Stimulated activated CD8-positive, alpha-beta memory T cell treated with anti-CD3 and anti-CD28 coated beads, Interleukin-2, amount 100 ng/mL, for 1 hour (primary cell): ENCODE data around the gene C1QTNF1.
"Not testable (repeated sequence)": the region's sequence is repeated elsewhere in the genome, so short reads cannot be mapped to it uniquely, and the experiment has no call there.

Experiments used
- DNase-seq, 2 donors: peaks; one replicate each; pipeline ENCODE4 v3.0.0-alpha.2; 2020; ENCODE audit warnings: low read depth in 2 of 2

C1QTNF1 gene

GRCh38 chr17:79053251-79053925, 29.4 kb downstream of the C1QTNF1 start:
- no peak for DNase-seq

- DNase-seq: no peak
These were observed 30.4 kb downstream of the C1QTNF1 start for GRCh38 chr17:79054200-79054960.

- DNase-seq: no peak
These were observed 31.2 kb downstream of the C1QTNF1 start for GRCh38 chr17:79055197-79055596.

GRCh38 chr17:79057737-79058385, 33.9 kb downstream of the C1QTNF1 start:
- DNase-seq: no peak

GRCh38 chr17:79062691-79063090, 38.7 kb downstream of the C1QTNF1 start:
- DNase-seq: no peak

- no peak for DNase-seq
These were observed 40.1 kb downstream of the C1QTNF1 start for GRCh38 chr17:79064026-79064425.

GRCh38 chr17:79065105-79065670, 41.2 kb downstream of the C1QTNF1 start:
- DNase-seq: peak in 1 of 2 donors; percentile 20

GRCh38 chr17:79066963-79067362, 43.0 kb downstream of the C1QTNF1 start:
- DNase-seq: no peak

GRCh38 chr17:79070266-79070880, 46.4 kb downstream of the C1QTNF1 start:
- DNase-seq: no peak

GRCh38 chr17:79071161-79071740, 47.3 kb downstream of the C1QTNF1 start:
- no peak for DNase-seq

GRCh38 chr17:79072544-79072943, 48.6 kb downstream of the C1QTNF1 start:
- no peak for DNase-seq

GRCh38 chr17:79073016-79073705, 49.2 kb downstream of the C1QTNF1 start:
- no peak for DNase-seq

GRCh38 chr17:79073706-79074088, 49.7 kb downstream of the C1QTNF1 start:
- DNase-seq: no peak

GRCh38 chr17:79074121-79074648, 50.2 kb downstream of the C1QTNF1 start:
- not testable (repeated sequence) for DNase-seq

- peak; percentile 77 to 85 for DNase-seq
These were observed 50.9 kb downstream of the C1QTNF1 start, which contains the start of gene ENGASE for GRCh38 chr17:79074649-79075445. TSS of gene ENGASE (plus strand) at chr17:79074824. CDS start at chr17:79074945, 121 bp downstream.

GRCh38 chr17:79075446-79075750, 51.4 kb downstream of the C1QTNF1 start:
- DNase-seq: no peak

- DNase-seq: no peak
These were observed 52.0 kb downstream of the C1QTNF1 start for GRCh38 chr17:79075861-79076406.

- no peak for DNase-seq
These were observed 53.6 kb downstream of the C1QTNF1 start for GRCh38 chr17:79077587-79077986.

- DNase-seq: no peak
These were observed 54.7 kb downstream of the C1QTNF1 start for GRCh38 chr17:79078476-79079190.
